ENCODE data around the gene CCDC197.

Gene CCDC197

DNA sequence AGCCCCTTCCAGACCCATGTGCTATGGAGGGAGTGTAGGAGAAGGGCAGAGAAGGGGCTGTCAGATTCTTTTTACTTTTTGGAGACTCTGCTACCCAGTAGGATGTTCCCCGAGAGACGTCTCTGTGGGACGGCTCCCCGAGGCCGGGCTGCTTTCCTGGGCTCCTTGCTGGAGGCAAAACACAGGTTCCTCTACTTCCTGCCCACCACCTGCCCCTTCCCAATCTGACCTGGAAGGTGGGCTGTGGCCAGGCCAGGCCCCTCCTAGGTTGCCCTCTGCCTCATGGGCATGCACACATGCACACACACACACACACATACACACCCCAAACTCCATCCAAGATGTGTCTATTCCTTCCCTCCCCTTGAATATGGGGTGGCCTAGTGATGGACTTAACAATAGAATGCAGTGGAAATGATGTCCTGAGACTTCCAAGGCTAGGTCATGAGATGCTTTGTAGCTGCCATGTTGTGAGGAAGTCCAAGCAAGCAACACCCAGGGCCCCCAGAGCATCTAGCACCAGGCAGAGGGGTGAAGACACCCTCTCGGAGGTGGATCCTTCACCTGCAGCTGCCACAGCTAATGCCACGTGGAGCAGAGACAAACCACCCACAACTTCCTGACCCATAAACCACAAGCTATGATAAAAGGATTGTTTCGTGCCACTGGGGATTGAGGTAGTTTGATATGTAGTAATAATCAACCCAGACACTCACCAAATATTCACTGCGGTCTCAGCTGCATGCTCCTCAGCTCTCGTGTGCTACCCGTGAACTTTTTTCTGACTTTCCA, 19.1 kb upstream of the CCDC197 start:
- no peak for DNase-seq

DNA sequence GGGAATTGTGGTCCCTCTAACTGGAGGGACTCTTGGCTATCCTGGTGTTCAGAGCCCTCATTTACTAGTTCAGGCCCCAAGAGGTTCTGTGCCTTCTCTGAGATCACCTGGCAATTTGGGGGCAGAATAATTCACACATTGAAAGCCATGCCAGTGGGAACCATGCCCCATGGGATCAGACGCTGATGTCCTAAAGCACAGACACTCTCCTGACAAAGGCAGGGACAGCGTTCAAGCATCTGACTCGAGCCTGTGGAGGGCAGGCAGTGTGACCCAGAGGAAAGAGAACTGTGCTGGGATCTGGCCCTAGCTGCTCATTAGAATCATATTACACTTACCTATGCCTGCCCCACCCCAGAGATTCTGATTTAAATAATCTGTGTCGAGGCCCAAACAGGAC, 18.4 kb upstream of the CCDC197 start:
- no peak for DNase-seq

DNA sequence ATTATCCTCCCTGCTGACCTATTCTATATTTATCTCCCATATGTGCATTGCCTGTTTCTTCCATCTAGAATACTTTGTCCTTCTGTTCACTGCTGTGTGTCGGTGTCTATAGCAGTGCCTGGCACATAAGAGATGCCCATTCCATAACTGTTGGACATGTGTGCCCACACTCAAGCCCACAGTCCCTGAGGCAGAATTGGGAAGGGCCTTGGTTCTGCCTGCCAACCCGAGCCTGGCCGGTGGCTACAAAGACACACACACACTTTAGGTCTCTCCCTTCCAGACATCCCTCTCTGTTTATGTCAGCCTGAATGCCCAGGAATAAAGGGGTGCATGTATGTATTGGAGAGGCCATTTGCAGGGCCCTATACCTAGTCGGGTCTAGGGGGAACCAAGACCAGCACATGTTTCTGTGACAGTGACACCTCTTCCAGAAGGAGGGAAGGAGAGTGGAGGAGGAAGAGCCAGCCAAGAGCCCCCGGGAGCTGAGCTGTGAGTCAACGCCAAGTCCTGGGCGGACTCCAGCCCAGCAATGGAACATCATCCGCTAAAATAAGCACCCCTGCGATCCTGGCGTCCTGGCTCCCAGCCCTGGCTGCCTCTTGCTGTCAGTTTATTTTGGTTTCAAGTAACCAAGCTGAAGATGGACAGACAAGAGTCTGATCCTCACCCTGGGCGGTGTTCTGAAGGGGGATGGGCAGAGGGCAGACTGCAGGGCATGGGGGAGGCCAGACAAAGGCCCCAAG, 16.5 kb upstream of the CCDC197 start:
- no peak for DNase-seq

DNA sequence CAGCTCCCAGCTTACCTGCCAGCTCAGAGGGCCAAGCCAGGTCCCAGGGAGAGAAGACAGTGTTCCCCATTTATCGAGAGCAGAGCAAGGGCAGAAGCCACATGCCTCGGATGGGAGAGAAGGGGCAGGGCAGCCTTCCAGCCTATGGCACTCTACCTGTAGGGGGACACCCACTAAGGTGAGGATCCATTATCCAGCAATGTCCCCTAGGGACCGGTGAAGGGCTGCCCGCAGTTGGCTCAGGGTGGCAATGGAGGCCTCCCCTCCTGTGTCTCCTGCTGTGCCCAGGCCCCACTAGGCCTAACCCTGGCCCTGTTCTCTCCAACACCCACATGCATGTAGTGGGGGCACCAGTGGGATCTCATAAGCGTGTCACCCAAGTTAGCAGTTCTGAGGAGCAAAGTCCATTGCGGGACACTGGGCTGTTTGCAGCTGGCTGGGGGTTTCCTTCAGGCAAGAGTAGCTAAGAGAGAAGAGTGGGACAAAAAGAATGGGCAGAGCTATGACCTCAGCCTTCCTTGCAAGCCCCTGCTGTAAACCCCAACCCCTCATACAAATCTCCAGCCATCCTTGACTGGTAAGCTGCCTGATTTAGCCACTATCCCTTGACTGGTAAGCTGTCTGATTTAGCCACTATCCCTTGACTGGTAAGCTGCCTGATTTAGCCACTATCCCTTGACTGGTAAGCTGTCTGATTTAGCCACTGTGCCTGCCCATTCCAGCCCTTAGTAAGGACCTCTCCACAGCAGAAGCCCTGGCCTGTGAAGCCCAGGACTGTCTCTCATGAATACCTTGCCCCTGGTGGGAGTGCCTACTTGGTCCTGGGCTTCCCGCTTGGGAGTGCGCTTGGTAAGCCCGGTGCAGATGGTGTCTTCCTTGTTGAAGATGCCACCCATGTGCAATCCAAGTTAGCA, 15.5 kb upstream of the CCDC197 start:
- DNase-seq: no peak

DNA sequence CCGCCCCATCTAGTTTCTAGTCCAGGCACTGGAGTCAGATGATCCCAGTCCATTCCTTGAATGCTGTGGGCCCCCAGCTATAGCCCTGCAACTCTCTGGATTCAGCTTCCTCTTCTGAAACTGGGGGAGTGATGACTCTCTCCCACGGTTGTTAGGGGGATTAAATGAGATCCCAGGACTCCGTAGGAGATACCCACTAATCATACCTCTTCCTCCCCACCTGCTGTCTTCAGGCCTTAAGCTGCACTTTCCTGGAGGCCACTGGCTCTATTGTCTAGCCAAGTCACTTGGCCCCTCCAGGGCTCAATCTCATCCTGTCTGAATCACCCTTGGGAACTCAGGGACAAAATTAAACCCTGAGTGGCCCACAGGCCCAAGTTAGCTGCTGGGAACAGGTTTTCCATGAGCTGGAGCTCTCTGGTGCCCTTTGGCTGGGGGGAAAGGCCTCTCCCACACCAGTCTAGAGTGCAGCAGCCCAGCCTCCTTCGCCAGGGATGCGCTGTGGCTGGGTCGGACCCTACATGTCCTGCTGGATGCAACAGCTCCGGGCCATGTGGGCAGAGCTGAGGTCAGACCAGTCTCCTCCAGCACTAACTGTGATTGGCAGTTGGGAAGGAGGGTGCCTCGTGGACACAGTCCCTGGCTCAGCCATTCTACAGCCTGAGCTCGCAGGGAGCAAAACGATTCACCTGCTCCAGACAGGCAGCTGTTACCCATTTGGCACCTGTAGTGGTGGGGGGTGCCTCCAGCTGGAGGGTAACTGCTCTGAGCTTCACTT, 14.7 kb upstream of the CCDC197 start:
- no peak for DNase-seq

DNA sequence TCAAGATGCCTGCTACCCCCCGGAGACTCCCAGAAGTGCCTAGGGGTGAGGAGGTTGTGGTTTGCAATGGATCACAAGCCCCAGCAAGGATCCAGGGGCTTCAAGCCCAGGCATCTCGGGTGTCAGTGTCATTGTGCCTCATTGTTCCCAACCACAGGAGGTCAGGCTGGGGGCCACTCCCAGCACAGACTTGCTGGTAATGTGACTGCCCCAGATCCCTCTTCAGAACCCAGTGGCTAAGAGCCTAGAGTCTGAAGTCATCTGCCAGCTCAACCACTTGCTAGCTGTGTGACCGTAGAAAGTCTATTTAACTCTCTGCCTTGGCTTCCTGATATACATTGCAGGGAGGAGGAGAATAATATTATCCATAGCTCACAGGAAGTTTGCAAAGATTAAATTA, 13.0 kb upstream of the CCDC197 start:
- DNase-seq: no peak

DNA sequence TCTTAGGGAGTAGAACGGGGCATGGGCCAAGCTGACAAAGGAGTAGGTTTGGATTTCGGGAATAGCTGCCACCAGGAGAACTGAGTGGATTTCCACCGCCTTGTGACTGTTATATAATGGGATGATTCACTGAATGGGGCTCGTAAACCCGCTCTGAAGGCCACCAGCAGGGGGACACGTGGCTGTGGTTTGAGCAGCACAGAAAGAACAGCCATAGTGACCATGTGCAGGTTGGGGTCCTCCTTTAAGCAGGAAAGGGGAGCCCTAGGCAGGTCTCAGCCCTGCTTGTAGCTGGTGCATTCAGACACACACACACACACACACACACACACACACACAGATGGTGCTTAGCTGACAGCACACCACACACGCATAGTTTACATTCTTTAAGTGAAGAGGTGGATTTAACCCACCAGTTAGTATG, 12.1 kb upstream of the CCDC197 start:
- no peak for DNase-seq

DNA sequence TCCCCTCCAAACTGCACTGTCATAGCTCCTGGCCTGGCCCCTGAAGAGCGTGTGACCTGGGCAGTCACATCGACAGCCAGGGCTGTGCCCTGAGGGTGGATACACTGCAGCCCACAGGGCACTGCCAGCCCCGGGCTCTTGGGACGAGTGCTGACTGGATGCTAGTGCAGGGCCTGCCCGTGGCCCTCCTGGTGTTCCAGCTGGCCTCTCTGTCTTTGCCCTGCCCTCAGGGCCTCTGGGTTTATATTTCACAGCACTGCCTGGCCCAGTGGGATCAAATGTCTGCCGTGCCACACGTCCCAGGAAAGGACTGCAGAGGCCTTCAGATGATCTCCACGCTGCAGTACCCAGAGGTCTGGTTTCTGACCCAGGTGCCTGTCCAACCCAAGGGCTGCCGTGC, 10.1 kb upstream of the CCDC197 start:
- DNase-seq: no peak

DNA sequence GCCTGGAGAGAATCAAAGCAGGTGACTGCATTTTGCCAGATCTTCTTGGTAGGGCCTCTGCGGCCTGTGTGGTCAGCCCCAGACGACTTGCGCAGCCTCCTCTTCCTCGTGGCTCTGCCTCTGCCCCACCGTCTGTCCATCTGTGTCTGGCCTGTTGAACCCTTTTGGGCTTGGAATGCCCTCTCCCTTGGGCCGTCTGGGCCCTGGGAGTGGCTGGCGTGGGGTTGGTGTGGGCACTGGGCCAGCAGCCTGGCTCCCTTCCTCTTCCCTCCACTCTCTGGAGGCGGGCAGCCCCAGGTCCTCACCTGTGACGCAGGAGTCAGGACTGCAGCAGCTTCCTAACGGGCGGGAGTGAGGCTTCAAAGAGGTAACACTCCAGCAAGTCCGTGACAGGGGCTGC, 9.7 kb upstream of the CCDC197 start:
- DNase-seq: peak; percentile 47

DNA sequence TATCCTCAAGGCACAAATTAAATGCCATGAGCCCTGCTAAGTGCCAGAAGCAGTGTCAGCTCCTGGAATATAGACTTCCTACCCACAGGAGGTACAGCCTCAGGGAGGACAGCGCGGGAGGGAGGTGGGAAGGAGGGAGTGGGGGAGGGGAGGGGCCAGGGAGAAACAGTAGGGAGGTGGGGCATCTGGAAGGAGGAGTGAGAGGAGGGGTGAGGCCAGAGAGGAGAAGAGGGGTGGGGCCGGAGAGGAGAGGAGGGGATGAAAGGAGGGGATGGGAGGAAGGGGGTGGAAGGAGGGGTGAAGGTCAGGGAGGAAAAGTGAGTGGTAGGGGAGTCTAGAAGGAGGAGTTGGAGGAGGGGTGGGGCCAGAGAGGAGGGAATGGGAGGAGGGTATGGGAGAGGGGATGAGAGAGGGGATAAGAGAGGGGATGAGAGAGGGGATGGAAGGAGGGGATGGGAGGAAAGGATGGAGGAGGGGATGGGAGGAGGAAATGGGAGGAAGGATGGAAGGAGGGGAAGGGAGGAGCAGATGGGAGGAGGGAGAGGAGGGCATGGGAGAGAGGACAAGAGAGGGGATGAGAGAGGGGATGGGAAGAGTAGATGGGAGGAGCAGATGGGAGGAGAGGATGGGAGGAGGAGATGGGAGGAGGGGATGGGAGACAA, 9.2 kb upstream of the CCDC197 start:
- no peak for DNase-seq

DNA sequence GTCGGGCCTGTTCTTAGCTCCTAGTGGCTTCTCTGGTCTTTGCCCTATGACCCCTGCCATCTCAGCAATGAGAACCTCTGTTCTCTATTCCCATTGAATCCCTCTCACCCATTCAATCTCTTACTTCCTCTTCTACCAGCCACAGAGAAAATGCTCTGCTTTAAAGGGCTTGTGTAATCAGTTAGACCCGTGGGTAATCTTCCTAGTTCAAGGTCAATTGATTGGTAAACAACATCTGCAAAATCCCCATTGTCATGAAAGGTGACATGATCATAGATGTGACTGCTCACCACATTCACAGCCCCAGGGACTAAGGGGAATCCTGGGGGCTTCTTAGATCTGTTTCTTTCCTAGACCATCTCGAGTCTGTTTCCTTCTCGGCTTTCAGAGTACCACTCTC, 7.2 kb upstream of the CCDC197 start:
- DNase-seq: no peak

DNA sequence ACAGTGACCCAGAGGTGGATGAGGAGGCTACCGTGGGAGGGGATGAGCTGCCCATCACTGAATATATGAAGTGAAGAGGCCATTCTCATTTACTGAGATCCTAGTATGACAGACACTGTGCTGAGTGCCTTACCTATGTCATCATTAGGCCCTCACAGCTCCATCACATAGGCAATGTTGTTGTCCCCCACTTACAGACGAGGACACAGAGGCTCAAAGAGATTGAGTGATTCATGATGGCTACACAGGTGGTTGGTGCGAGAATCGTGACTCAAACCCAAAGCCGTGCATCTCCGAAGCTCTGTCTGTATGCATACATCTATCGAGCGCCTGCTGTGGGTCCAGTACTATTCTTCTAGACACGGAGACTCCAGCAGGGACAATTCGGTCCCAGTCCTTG, 5.9 kb upstream of the CCDC197 start:
- DNase-seq: no peak

DNA sequence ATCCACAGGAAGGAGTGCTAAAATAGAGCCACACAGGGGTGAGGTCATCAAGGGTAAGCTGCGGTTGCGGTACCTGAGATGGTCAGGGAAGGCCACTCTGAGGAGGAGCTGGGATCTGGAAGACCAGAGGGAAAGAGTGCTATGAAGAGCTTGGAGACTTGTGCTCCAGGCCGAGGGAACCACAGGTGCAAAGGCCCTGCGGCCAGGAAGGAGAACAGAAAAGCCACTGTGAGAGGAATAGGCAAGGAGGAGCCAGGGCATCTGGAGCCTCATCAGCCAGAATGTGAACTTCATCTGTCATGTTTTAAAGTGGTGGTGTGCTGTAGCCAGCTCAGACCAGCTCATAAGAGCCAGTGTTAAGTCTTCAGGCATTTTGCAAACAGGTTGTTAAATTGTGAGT, 5.5 kb upstream of the CCDC197 start:
- DNase-seq: no peak

DNA sequence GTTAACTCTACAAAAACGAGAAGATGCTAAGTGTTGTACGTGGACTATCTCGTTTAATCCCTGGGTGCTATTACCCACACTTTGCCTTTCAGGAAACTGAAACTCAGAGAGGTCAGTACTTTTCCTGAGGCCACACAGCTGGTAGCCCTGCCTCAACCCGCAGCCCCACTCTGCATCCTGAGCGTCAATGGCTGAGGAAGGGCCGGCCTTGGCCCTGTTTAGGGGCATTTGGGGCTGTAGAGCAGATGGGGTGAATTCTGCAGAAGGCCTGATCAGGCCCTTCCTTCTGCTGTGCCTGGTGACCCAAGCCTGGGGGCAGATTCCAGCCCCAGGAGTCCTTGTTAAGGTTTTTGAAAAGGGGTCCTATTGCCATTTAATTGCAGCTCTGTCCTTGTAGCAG, 3.7 kb upstream of the CCDC197 start:
- DNase-seq: no peak

DNA sequence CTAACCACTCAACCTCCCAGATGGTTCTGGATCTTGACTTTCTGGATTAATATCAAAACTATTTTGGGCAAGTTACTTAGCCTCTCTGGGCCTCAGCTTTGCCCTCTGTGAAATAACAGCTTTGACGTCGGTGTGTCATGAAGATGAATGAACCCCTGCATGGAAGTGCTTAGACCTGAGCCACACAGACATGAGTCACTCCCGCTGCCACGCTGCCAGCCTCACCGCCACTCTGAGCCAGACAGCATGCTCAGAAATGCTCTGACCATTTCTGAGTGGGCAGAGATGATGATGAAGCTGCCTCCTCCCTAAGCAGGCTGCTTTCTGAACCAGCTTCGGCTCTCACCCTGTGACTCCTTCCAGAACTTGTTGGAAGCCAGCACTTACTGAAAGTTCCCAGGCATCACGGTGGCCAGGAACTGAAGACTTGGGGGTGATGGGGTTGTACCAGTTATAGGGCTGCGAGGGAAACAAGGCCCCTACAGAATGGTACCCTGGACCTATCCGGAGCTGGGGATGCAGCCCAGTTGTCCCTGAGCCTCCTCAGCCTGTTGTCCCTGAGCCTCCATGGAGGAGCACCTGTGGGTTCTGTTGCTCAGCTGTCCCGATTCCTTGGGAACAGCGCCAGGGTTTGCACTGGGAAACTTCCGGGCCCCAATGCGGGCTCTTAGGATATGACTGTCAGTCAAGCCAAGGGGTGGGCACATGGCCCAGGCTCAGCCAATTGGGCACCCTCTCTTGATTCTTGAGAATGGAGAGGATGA, 2.0 kb upstream of the CCDC197 start:
- DNase-seq: no peak

DNA sequence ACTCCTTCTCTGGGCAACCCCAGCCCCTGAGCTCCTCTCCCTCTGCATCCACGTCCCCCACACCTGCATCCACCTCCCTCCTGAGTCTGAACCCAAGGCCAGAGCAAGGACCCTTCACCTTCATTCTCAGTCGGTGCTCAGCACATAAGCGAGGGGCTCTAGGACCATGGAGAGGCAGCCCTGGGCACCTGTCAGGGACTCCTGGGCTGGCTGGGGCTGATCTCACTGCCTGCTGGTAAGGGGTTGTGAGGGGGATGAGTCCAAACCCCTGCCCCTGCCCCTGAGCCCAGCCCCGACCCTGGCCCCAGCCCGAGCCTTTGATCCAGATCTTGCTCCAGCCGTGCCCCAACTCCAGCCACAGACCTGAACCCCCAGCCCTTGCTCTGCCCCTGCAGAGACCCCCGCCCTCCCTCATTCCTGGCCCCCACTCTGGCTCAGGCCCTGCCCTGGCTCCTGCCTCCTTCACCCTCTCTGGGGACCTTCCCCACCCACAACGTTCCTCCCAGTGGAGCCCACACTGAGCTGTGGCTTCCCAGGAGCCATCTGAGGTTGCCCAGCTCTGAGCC, 888 bp upstream of the CCDC197 start:
- DNase-seq: no peak

DNA sequence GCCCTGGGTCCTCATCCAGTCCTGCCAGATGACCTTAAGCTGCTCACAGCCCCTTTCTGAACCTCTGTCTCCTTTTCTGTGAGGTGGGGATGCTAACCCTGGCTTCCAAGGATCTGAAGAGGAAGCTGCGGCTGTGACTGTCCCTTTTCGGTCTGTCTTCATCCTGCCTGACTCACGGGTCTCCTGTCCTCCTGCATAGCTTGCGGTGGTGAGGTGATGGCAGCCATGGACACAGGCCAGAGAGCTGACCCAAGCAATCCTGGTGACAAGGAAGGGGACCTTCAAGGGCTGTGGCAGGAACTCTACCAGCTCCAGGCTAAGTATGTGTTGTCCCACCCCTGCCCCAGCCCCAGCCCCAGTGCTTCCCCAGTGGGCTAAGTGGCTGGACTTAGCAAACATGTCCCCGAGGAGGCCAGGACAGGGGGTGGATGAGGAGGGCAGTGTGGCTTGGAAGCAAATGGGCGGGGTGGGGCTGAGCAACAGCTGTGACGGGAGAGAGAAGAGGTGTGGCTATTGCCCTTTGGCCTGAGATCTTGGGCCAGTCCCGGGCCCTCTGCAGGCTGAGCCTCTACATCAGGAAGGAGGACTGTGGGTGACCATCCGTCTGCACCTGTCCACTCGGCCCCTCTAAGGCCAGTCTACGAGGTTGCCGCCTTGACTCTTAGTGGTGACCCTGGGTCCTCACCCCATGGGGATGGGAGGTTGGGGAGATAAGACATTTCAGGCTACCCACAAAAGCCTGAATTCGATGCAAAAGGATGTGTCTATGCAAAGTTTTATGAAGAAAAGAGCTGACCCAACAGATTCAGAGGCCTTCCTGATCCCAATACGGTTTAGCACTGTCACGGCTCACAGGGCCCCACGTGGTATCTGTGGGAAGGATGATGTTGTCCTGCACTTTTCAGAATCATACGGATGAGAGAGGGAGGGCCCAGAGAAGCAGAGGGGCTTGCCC, 1.1 kb downstream of the CCDC197 start:
- no peak for DNase-seq

DNA sequence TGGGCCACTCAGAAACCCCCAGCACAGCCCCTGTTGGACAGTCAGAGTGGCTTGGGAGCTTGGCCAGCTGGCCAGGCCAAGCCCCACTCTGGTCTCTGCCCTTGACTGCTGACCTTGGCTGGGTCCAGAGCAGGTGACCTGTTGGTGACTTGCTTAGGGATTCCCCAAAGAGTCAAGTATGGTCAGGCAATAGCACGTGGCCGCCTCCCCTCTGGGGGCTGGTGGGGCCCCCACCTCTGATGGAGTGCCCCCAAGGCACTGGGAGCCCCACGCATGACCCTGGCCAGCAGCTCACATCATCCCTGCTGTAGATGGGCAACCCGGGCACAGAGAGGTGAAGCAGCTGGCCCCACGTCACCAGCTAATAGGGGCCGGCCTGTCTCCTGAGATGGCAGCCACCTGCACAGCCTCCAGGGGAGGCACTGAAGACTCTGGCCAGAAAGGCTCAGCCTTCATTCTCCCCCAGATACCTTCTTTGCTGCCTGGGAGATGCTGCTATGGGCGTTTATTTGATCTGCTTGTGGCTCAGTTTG, 1.8 kb downstream of the CCDC197 start:
- DNase-seq: no peak

DNA sequence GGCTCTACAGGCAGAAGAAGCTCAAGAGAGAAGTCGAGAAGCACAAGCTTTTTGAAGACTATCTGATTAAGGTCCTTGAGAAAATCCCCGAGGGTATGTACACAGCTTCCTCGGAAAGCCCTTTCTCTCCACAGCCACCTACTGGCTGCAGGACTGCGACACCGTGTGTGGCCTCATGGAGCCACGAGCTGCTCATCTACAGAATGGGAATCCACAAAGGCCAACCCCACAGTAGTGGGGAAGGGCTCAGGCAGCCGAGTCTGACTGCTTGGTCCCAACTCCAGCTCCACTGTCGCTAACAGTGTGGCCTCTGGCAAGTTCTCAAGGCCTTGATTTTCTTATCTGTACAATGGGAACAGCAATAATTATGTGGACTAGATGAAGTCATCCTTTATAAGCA, 2.5 kb downstream of the CCDC197 start:
- DNase-seq: no peak
